ENCODE data around the gene UGP2.

GRCh38 chr2:63821396-63821795 lies 20.3 kb upstream of the UGP2 start:
- TF ChIP-seq POLR2A (IDR thresholded peaks at IDR 0.05) (no peak), CTCF (IDR thresholded peaks at IDR 0.05) (no peak)

Data from Peyer's patch (tissue), 4 donors.